K562 (cell line): ENCODE data around the gene SLC29A3. TPM values are rescaled to one million over a fixed set of nuclear protein-coding genes. Genes with fewer than 3 reads are reported as not detected.
A peak's percentile ranks its signal among the peaks of the same experiment; 100 is the strongest.

ENCODE experiments used
- ATAC-seq: fragments of 200-7000 bp; cut with Tn5 transposase; 3 replicates; pipeline ENCODE4 v1.9.1; 2020; ENCODE audit warnings: moderate library complexity
- BruUV-seq: library from RNA; stranded (reverse); fragments of 400-500 nt; replicated peaks from 2 replicates; lab custom pipeline; 2021; lab: Mats Ljungman, UMichigan
- CTCF ChIA-PET: fragments of 300-600 bp; formaldehyde crosslinking; extraction: SDS; loops from one replicate; lab custom pipeline; 2021; ENCODE audit warnings: low intra/inter-chr PET ratio; lab: Yijun Ruan, JAX
- POLR2A ChIA-PET: fragments of 300-600, 350-650 bp; sonication (Branson Sonifier 250); formaldehyde crosslinking; extraction: SDS; loops from one replicate; lab custom pipeline; 2021; ENCODE audit warnings: antibody characterized with exemption, inconsistent platforms; lab: Yijun Ruan, JAX
- DNase-seq, 4 experiments: peaks; one replicate each; pipeline versions ENCODE4 v3.0.0 to v3.0.0-alpha.2; 2011 to 2018; ENCODE audit warnings: low spot score in 3 of 4, mixed read lengths in 3 of 4; ENCODE audit errors: extremely low read depth in 1 of 4
- FAIRE-seq: peaks from 2 replicates; lab custom pipeline; 2011; peaks lifted over from hg19 to GRCh38; lab: Jason Lieb, UNC
- H2AFZ ChIP-seq: 2 replicates; pipeline ENCODE4 v1.6.0; 2011; ENCODE audit warnings: low read depth, low read length, control low read depth, inconsistent platforms
- H3K27ac ChIP-seq: fragments of 200-600 bp; 3 replicates; pipeline ENCODE4 v1.8.0; 2011; ENCODE audit warnings: low read depth, mild to moderate bottlenecking, control low read depth, inconsistent platforms, low read length, moderate library complexity, mixed read lengths; ENCODE audit errors: extremely low read depth
- H3K27me3 ChIP-seq, 2 experiments: fragments of 300-600 bp in 1 of 2; 2 replicates in 1 of 2; 3 replicates in 1 of 2; pipeline versions ENCODE4 v1.6.0 to v1.8.0; 2011; ENCODE audit warnings: inconsistent platforms in 2 of 2, low read length in 2 of 2, mild to moderate bottlenecking in 1 of 2, mixed read lengths in 1 of 2, moderate library complexity in 1 of 2; ENCODE audit not compliant: control insufficient read depth in 2 of 2, insufficient read depth in 2 of 2
- H3K36me3 ChIP-seq: fragments of 300-600 bp; 3 replicates; pipeline ENCODE4 v1.8.0; 2011; ENCODE audit warnings: mild to moderate bottlenecking, low read length, inconsistent platforms; ENCODE audit not compliant: control insufficient read depth, insufficient read depth
- H3K4me1 ChIP-seq, 2 experiments: fragments of 200-600 bp in 1 of 2; replicated peaks in 1 of 2; 2 replicates in 1 of 2; 3 replicates in 1 of 2; pipeline versions ENCODE4 v1.5.1 to v1.8.0; 2011; ENCODE audit warnings: inconsistent platforms in 2 of 2, low read length in 2 of 2, mild to moderate bottlenecking in 1 of 2, mixed read lengths in 1 of 2, moderate library complexity in 1 of 2; ENCODE audit not compliant: control insufficient read depth in 2 of 2, insufficient read depth in 2 of 2
- H3K4me2 ChIP-seq: 2 replicates; pipeline ENCODE4 v1.6.1; 2011; ENCODE audit warnings: low read length, control low read depth, inconsistent platforms, mixed read lengths; ENCODE audit not compliant: insufficient read depth
- H3K4me3 ChIP-seq: fragments of 200-600 bp; sonication (generic), shearing (Covaris generic); 2 replicates; pipeline ENCODE4 v1.5.1; 2016; ENCODE audit warnings: control low read depth, inconsistent platforms
- H3K79me2 ChIP-seq: fragments of 200-600 bp; 3 replicates; pipeline ENCODE4 v1.8.0; 2011; ENCODE audit warnings: low read length, inconsistent platforms; ENCODE audit not compliant: control insufficient read depth, insufficient read depth
- H3K9ac ChIP-seq, 2 experiments: 2 replicates each; pipeline versions ENCODE4 v1.6.0 to v1.6.1; 2011; ENCODE audit warnings: low read depth in 2 of 2, low read length in 2 of 2, control low read depth in 1 of 2, inconsistent platforms in 1 of 2, mild to moderate bottlenecking in 1 of 2, mixed read lengths in 1 of 2; ENCODE audit not compliant: insufficient read depth in 1 of 2
- H3K9me1 ChIP-seq: one replicate; pipeline ENCODE4 v1.6.0; 2011; ENCODE audit warnings: inconsistent platforms, mild to moderate bottlenecking, low read length, moderate library complexity; ENCODE audit not compliant: control insufficient read depth, insufficient read depth
- H3K9me3 ChIP-seq: replicated peaks from 2 replicates; pipeline ENCODE4 v1.5.1; 2011; ENCODE audit warnings: low read depth, low read length, inconsistent platforms; ENCODE audit not compliant: control insufficient read depth, insufficient read depth
- H4K20me1 ChIP-seq: replicated peaks from 2 replicates; pipeline ENCODE4 v1.6.1; 2011; ENCODE audit warnings: low read length, inconsistent platforms, mixed read lengths; ENCODE audit not compliant: control insufficient read depth, insufficient read depth
- ESRRA ChIP-seq: fragments of 450-650 bp; IDR thresholded peaks from 2 replicates; pipeline ENCODE4 v1.6.1; 2014; ENCODE audit warnings: low read depth, mild to moderate bottlenecking, moderate library complexity, borderline replicate concordance
- FOXP4 ChIP-seq: sonication (generic); formaldehyde crosslinking; IDR thresholded peaks from 2 replicates; pipeline ENCODE4 v1.8.0; 2022; ENCODE audit warnings: mild to moderate bottlenecking, missing genetic modification reagents, borderline replicate concordance
- WGBS: fragments of 100-300 bp; shearing (Covaris generic); methylation state at CpG from one replicate; pipeline ENCODE4 v1.1.6; 2016; ENCODE audit warnings: low coverage, mixed read lengths; ENCODE audit not compliant: insufficient coverage; ENCODE audit errors: missing lambda C conversion rate; 5-methylcytosine and 5-hydroxymethylcytosine counted together
- in situ Hi-C: fragments of 300-500 bp; cut with MboI; formaldehyde crosslinking; loops from 4 replicates; pipeline ENCODE4 v1.15.0; 2018; ENCODE audit warnings: inconsistent platforms, mixed read lengths
- intact Hi-C: fragments of 100-400 bp; cut with micrococcal nuclease; formaldehyde crosslinking; loops from 2 replicates; pipeline ENCODE4 v1.14.2; 2022
- polyA plus RNA-seq, 8 experiments: library from polyadenylated mRNA; depleted of rRNA in 4 of 8; stranded (reverse) in 5 of 8; unstranded in 3 of 8; fragments of >200 nt; fragmentation: Nextera tagmentation in 2 of 8; fragmentation: Illumina TruSeq in 1 of 8; extraction: Ambion mirVana in 2 of 8; extraction: Trizol in 1 of 8; gene quantifications; 2 replicates each; pipeline versions ENCODE4 v1.2.1 to v1.2.3, GENCODE V29; 2011 to 2014; ENCODE audit warnings: inconsistent platforms in 1 of 8, missing spikeins in 1 of 8
- total RNA-seq, 7 experiments: library from RNA; depleted of rRNA in 6 of 7; stranded (reverse); fragments of >200 nt in 6 of 7; fragmentation: Illumina TruSeq in 2 of 7; extraction: Trizol in 2 of 7; gene quantifications; 2 replicates each; pipeline versions ENCODE4 v1.2.1 to v1.2.3, GENCODE V29; 2011 to 2021; ENCODE audit warnings: low replicate concordance in 1 of 7

The SLC29A3 gene
- total and polyA plus RNA-seq, 9 of the 15 experiments (the other 6 are each of a cell fraction or from before 2014, with no cell fraction given): 2.1 to 10.7 (median 4.6) TPM

GRCh38 chr10:71308985-71309384, 10.1 kb upstream of the SLC29A3 start:
- 8% methylated on average over 3 of the region's 3 CpGs for WGBS
- Histone ChIP-seq H3K79me2 (no peaks in the 10 kb centered on the region), H3K4me3 (no peak overlapping the region), H3K9me3 (no peaks in the 10 kb centered on the region), H3K4me1 (peaks cover 0 to 9% of the 10 kb centered on the region in 2 experiments; a peak in 3 of 5 replicates), H3K9ac (no peak overlapping the region), H2AFZ (no peak overlapping the region), H4K20me1 (no peaks in the 10 kb centered on the region), H3K27ac (no peak overlapping the region), H3K9me1 (no peaks in the 10 kb centered on the region), H3K36me3 (no peaks in the 10 kb centered on the region), H3K27me3 (peaks cover 0 to 30% of the 10 kb centered on the region in 2 experiments; a peak in 4 of 5 replicates), H3K4me2 (no peak overlapping the region)
- FAIRE-seq: no peak
- intact Hi-C loops (no loop called here), in situ Hi-C loops (loop anchor here (25.0 kb wide), 1 partner anchor 1028 kb away; no protein-coding TSS in a partner anchor)
- TF ChIP-seq ESRRA (peak; percentile 26; the same call in 1 of the 2 replicates), FOXP4 (CRISPR knock-in tag) (no peak)
- DNase-seq: no peak
- BruUV-seq: no TSS peak
- POLR2A ChIA-PET: interaction anchor here (1.2 to 2.2 kb wide), 2 partner anchors 9 to 11 kb away, joined by 5 to 8 read pairs; no protein-coding TSS in a partner anchor
- CTCF ChIA-PET: no interaction called here
- ATAC-seq: no peak
